LNCAP (cell line): ENCODE measurements around the gene AKT2.

Experiments
- TF ChIP-seq, protein P1 (sequence below): fragments of 450-650 bp; IDR thresholded peaks from 2 replicates; pipeline ENCODE4 v1.5.1; 2017; ENCODE audit warnings: mild to moderate bottlenecking

The AKT2 gene

GRCh38 chr19:40198272-40198990 lies 86.7 kb downstream of the AKT2 start:
- TF ChIP-seq, protein P1, sequence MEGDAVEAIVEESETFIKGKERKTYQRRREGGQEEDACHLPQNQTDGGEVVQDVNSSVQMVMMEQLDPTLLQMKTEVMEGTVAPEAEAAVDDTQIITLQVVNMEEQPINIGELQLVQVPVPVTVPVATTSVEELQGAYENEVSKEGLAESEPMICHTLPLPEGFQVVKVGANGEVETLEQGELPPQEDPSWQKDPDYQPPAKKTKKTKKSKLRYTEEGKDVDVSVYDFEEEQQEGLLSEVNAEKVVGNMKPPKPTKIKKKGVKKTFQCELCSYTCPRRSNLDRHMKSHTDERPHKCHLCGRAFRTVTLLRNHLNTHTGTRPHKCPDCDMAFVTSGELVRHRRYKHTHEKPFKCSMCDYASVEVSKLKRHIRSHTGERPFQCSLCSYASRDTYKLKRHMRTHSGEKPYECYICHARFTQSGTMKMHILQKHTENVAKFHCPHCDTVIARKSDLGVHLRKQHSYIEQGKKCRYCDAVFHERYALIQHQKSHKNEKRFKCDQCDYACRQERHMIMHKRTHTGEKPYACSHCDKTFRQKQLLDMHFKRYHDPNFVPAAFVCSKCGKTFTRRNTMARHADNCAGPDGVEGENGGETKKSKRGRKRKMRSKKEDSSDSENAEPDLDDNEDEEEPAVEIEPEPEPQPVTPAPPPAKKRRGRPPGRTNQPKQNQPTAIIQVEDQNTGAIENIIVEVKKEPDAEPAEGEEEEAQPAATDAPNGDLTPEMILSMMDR = no peak

- TF ChIP-seq, protein P1 = no peak
These were observed 91.6 kb downstream of the AKT2 start for GRCh38 chr19:40193587-40193849.

DNA sequence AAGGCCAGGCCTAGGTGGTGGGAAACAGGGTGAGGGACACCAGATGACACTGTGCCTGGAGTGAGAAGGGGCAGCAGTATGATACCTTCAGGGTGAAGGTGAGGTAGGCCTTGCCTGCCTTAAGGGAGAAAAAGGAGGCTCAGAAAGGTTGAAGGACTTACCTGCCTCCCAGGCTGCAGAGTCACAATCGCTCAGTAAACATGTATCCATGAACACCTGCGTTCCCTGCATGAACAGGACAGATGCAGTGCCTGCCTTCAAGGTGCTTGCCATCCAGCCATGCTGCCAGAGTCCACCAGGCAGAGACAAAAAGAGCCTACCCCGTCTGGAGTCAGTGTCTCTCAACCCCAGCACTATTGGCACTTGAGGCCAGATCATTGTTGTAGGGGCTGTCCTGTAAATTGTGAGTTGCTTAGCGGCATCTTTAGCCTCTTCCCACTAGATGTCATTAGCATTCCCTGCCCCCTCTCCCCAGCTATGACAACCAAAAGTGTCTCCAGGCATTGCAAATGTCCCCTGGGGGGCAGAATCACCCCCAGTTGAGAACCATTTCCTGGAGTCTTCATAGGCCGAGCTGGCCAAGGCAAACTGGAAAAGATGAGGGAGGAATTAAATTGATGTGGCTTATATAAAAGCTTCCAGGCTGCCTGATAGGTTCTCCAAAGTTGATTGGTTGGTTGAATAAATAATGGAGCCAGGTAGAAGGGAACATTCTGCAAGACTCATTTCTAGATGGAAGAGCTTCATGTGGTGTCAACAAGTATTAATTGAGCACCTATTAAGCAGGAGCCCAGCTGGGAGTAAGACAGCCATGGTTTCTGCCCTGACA lies 92.2 kb downstream of the AKT2 start:
- TF ChIP-seq, protein P1 = no peak

- TF ChIP-seq, protein P1 = no peak
These were observed 93.1 kb downstream of the AKT2 start for GRCh38 chr19:40191836-40192646.

GRCh38 chr19:40190891-40191835 lies 94.0 kb downstream of the AKT2 start, which contains the start of gene MAP3K10:
TSS of gene MAP3K10 (plus strand) at chr19:40191426. CDS start at chr19:40192032, 606 bp downstream.
- TF ChIP-seq, protein P1 = no peak

DNA sequence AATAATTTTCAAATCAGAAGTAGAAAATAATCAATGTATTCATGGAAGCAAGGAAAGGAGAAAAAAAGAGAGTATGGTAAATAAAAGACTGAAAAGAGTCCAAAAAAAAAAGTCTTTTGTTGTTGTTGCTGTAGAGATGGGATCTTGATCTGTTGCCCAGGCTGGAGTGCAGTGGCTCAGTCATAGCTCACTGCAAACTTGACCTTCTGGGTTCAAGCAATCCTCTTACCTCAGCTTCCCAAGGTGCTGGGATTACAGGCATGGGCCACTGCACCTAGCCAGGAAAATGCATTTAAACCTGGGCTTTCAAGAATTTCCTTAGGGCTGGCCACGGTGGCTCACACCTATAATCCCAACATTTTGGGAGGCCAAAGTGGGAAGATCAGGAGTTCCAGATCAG lies 100.9 kb downstream of the AKT2 start:
- TF ChIP-seq, protein P1 = no peak
